Left lung (tissue), 10 donors: ENCODE measurements around the gene CCL20. TPM values are rescaled to one million over a fixed set of nuclear protein-coding genes. Genes with fewer than 3 reads are reported as not detected.

Source experiments
- ATAC-seq: fragments of 200-7000 bp; cut with Tn5 transposase; one replicate; pipeline ENCODE4 v1.9.1; 2020; ENCODE audit warnings: moderate library complexity
- DNase-seq, 4 donors: peaks; one replicate each; pipeline ENCODE4 v3.0.0-alpha.2; 2013 to 2020
- H3K27ac ChIP-seq, 2 donors: fragments of 200-600 bp; sonication (generic) in 1 of 2; one replicate each; pipeline versions ENCODE4 v1.5.0 to v1.8.0; 2020 to 2021
- H3K27me3 ChIP-seq, 2 donors: fragments of 200-600 bp; sonication (generic) in 1 of 2; one replicate each; pipeline versions ENCODE4 v1.5.0 to v1.8.0; 2020 to 2021
- H3K36me3 ChIP-seq, 2 donors: fragments of 200-600 bp; sonication (generic) in 1 of 2; one replicate each; pipeline versions ENCODE4 v1.5.0 to v1.8.0; 2020 to 2021
- H3K4me1 ChIP-seq, 2 donors: fragments of 200-600 bp; one replicate each; pipeline ENCODE4 v1.8.0; 2021
- H3K4me3 ChIP-seq, 2 donors: fragments of 200-600 bp; sonication (generic) in 1 of 2; one replicate each; pipeline versions ENCODE4 v1.5.0 to v1.8.0; 2020 to 2021; ENCODE audit warnings: mild to moderate bottlenecking in 1 of 2
- H3K9me3 ChIP-seq, 2 donors: fragments of 200-600 bp; sonication (generic) in 1 of 2; one replicate each; pipeline versions ENCODE4 v1.5.0 to v1.8.0; 2020 to 2021
- CTCF ChIP-seq, 2 donors: fragments of 200-600 bp; sonication (generic) in 1 of 2; IDR thresholded peaks; one replicate each; pipeline versions ENCODE4 v1.5.0 to v1.8.0; 2021; ENCODE audit warnings: antibody characterized with exemption in 2 of 2
- intact Hi-C, 2 donors: fragments of 100-400 bp; cut with DNase I; formaldehyde crosslinking; loops; one replicate each; pipeline versions ENCODE4 v1.11.2 to v1.14.2; 2022
- polyA plus RNA-seq, 6 donors: library from polyadenylated mRNA; unstranded; fragments of 120-200 nt; gene quantifications; one replicate each; pipeline ENCODE4 v1.2.1, GENCODE V29; 2013; ENCODE audit not compliant: insufficient read length in 6 of 6
- total RNA-seq, 2 donors: library from RNA; stranded (reverse); fragmentation: NEBNext Ultra II Directional; extraction: Animal tissue kit (Norgen Biotek cat#: 25700); gene quantifications; one replicate each; pipeline ENCODE4 v1.2.1, GENCODE V29; 2021
- donor health status: DM: no; HTN: yes; CAD: no.
- donor health status: DM: no; HTN: no; CAD: no.

Gene CCL20
- total and polyA plus RNA-seq, 8 donors, result 0.56 to 15.7 (median 0.92) TPM; not detected in 1

GRCh38 chr2:227848146-227848545 is 34.5 kb downstream of the CCL20 start:
- peak overlapping the region; percentile 5 to 26 for H3K27ac ChIP-seq
- TF ChIP-seq CTCF (IDR thresholded peaks at IDR 0.05), result no peak
- no peak for DNase-seq
- ATAC-seq, result peak; percentile 30
- H3K4me3 ChIP-seq, result no peak overlapping the region
- no peaks in the 10 kb centered on the region for H3K4me1 ChIP-seq
- H3K9me3 ChIP-seq, result no peaks in the 10 kb centered on the region
- H3K36me3 ChIP-seq, result no peaks in the 10 kb centered on the region
- intact Hi-C loops, result no loop called here
- H3K27me3 ChIP-seq, result no peaks in the 10 kb centered on the region

- Histone ChIP-seq H3K4me1 (no peaks in the 10 kb centered on the region), H3K27me3 (no peaks in the 10 kb centered on the region), H3K9me3 (no peaks in the 10 kb centered on the region), H3K4me3 (no peak overlapping the region), H3K36me3 (no peaks in the 10 kb centered on the region), H3K27ac (peak overlapping the region; percentile 5 to 26)
- intact Hi-C loops, result no loop called here
- TF ChIP-seq CTCF (IDR thresholded peaks at IDR 0.05), result no peak
- ATAC-seq (peak; percentile 56), DNase-seq (peak in 1 of 4 donors; percentile 76)
Observed at GRCh38 chr2:227848586-227848985, 34.9 kb downstream of the CCL20 start.

GRCh38 chr2:227849906-227850305 is 36.3 kb downstream of the CCL20 start:
- ATAC-seq, result no peak

DNA sequence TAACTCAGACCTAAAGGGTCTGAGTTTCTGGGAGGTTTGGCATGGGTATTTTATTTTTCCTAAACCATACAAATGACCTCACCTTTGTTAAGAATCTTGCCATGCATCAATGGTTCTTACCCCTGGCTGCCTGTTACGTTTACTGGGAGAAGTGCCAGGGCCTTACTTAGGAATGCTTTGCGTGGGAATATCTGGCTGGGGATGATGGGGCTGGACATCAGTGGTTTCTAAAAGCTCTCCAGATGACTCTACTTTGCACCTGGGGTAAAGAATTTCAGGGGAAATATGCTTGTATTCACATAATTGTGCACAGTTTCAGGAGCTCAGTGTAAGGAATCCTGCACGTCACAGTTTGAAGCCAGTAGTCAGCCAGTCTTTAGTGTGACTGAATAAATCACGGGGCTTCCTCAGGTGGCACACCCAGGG is 39.6 kb downstream of the CCL20 start:
- H3K9me3 ChIP-seq, result no peaks in the 10 kb centered on the region
- intact Hi-C loops, result no loop called here
- peak; percentile 71 for ATAC-seq
- no peak for TF ChIP-seq CTCF (IDR thresholded peaks at IDR 0.05)
- no peaks in the 10 kb centered on the region for H3K36me3 ChIP-seq
- DNase-seq, result peak in 1 of 4 donors; percentile 48
- H3K4me3 ChIP-seq, result no peak overlapping the region
- H3K27ac ChIP-seq, result peak overlapping the region in 1 of 2 donors; percentile 35
- no peaks in the 10 kb centered on the region for H3K4me1 ChIP-seq
- H3K27me3 ChIP-seq, result no peaks in the 10 kb centered on the region

More at GRCh38 chr2:227849906-227850305, 36.3 kb downstream of the CCL20 start:
- H3K27me3 ChIP-seq, result no peaks in the 10 kb centered on the region
- H3K4me1 ChIP-seq, result no peaks in the 10 kb centered on the region
- DNase-seq, result no peak
- H3K36me3 ChIP-seq, result no peaks in the 10 kb centered on the region
- H3K9me3 ChIP-seq, result no peaks in the 10 kb centered on the region
- no peak overlapping the region for H3K4me3 ChIP-seq
- H3K27ac ChIP-seq, result no peak overlapping the region
- intact Hi-C loops, result no loop called here
- no peak for TF ChIP-seq CTCF (IDR thresholded peaks at IDR 0.05)

DNA sequence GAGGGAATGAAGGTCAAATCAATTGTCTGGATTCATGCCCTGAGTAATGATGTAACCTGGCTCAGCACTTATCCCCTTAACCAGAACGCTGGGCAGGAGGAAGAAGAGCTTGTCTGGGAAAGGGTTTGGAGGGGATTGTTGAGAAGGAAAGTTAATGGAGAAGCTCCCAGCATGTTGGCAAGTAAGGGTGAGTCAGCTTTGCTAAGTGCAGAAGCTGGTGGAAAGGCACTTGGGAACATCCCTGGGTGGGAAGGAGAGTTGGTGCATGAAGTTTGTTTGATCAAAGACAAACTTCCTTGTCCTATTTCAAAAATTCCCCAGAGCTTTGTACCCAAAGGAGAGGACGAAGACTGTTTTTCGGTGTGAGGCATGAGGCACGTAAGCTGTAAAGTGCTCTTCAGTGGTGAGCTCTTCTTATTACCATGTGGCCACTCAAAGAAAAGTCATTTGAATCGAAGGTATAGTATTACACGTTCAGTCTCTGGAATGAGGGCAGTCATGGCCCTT is 40.2 kb downstream of the CCL20 start:
- no peaks in the 10 kb centered on the region for H3K4me1 ChIP-seq
- no peak overlapping the region for H3K4me3 ChIP-seq
- no peaks in the 10 kb centered on the region for H3K36me3 ChIP-seq
- no peak for TF ChIP-seq CTCF (IDR thresholded peaks at IDR 0.05)
- peak overlapping the region in 1 of 2 donors; percentile 35 for H3K27ac ChIP-seq
- ATAC-seq (peak; percentile 77), DNase-seq (no peak)
- no peaks in the 10 kb centered on the region for H3K27me3 ChIP-seq
- intact Hi-C loops, result no loop called here
- no peaks in the 10 kb centered on the region for H3K9me3 ChIP-seq
